ENCODE results near the gene SEPTIN3.

DNA sequence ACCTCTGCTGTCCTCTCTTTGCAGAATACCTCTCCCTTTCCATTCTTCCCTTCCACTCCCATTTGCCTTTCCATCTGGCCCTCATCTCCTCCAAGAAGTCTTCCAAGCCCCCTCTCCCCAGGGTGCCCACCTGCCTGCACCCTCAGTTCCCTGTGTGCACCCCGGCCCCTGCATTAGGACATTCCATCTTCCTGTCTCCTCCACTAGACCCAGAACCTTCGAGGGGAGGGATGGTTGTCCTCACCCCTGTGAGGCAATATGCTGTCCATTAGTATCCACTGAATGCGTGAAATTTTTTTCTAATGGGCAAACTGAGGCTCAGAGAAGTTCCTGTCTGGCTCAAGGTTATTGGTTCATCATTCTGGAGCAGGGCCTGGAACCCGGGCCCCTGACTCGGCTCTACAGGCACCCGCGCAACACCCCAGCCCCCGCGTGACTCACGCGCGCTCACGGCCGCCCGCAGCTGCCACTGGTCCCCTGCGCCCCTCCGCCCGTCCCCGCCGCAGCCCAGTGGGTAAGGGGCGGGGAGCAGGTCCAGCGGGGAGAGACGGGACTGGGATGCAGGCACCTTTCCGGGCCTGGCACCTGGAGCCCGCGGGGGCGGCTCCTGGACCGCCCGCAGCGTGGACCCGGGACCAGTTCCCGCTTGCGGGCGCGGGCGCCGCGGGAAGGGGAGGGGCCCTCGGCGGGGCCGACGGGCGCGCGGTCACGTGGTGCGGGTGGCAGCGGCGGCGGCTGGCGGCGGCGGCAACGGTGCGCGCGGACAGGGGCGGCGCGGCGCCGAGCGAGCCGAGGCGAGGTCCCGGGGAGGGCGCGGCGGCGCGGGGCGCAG lies 7.0 kb downstream of the SEPTIN3 start:
- TF ChIP-seq, protein P1, sequence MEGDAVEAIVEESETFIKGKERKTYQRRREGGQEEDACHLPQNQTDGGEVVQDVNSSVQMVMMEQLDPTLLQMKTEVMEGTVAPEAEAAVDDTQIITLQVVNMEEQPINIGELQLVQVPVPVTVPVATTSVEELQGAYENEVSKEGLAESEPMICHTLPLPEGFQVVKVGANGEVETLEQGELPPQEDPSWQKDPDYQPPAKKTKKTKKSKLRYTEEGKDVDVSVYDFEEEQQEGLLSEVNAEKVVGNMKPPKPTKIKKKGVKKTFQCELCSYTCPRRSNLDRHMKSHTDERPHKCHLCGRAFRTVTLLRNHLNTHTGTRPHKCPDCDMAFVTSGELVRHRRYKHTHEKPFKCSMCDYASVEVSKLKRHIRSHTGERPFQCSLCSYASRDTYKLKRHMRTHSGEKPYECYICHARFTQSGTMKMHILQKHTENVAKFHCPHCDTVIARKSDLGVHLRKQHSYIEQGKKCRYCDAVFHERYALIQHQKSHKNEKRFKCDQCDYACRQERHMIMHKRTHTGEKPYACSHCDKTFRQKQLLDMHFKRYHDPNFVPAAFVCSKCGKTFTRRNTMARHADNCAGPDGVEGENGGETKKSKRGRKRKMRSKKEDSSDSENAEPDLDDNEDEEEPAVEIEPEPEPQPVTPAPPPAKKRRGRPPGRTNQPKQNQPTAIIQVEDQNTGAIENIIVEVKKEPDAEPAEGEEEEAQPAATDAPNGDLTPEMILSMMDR (IDR thresholded peaks at IDR 0.05): no peak
- TF ChIP-seq SIN3A (IDR thresholded peaks at IDR 0.05; ENCODE audit: borderline replicate concordance, insufficient read depth, low read depth, low read length) (no peak), POLR2AphosphoS5 (IDR thresholded peaks at IDR 0.05; ENCODE audit: low read depth, low read length) (no peak), TCF7L2 (IDR thresholded peaks at IDR 0.05; ENCODE audit: low read depth, low read length) (no peak)
